GM23338 (cell line): ENCODE data around the gene MYCL. TPM values are rescaled to one million over a fixed set of nuclear protein-coding genes. Genes with fewer than 3 reads are reported as not detected.

Source experiments
- ATAC-seq: fragments of 200-7000 bp; cut with Tn5 transposase; 3 replicates; pipeline ENCODE4 v1.9.1; 2020
- DNase-seq: peaks from one replicate; pipeline ENCODE4 v3.0.0-alpha.2; 2015; ENCODE audit warnings: low spot score
- H2AFZ ChIP-seq: fragments of 200-600 bp; sonication (generic); 2 replicates; pipeline ENCODE4 v1.8.0; 2016; ENCODE audit warnings: antibody characterized with exemption, mild to moderate bottlenecking, moderate library complexity
- H3F3A ChIP-seq: fragments of 200-600 bp; sonication (generic); replicated peaks from 2 replicates; pipeline ENCODE4 v1.8.0; 2017; ENCODE audit warnings: antibody characterized with exemption, mixed run types, low read depth
- H3K27ac ChIP-seq: fragments of 200-600 bp; sonication (generic); 2 replicates; pipeline ENCODE4 v1.6.1; 2016; ENCODE audit warnings: low read depth
- H3K27me3 ChIP-seq: fragments of 200-600 bp; sonication (generic); 2 replicates; pipeline ENCODE4 v1.8.0; 2016; ENCODE audit warnings: mild to moderate bottlenecking, mixed run types, moderate library complexity; ENCODE audit not compliant: insufficient read depth
- H3K36me3 ChIP-seq: fragments of 200-600 bp; sonication (generic); 2 replicates; pipeline ENCODE4 v1.8.0; 2016; ENCODE audit warnings: mild to moderate bottlenecking; ENCODE audit not compliant: insufficient read depth
- H3K4me1 ChIP-seq: fragments of 200-600 bp; sonication (generic); 2 replicates; pipeline ENCODE4 v1.8.0; 2016; ENCODE audit warnings: mild to moderate bottlenecking, moderate library complexity; ENCODE audit not compliant: insufficient read depth
- H3K4me2 ChIP-seq: fragments of 200-600 bp; sonication (generic); 2 replicates; pipeline ENCODE4 v1.7.1; 2017; ENCODE audit warnings: mixed run types
- H3K4me3 ChIP-seq: fragments of 200-600 bp; sonication (generic); 2 replicates; pipeline ENCODE4 v1.6.1; 2016; ENCODE audit warnings: mixed run types
- H3K79me2 ChIP-seq: fragments of 200-600 bp; sonication (generic); replicated peaks from 2 replicates; pipeline ENCODE4 v1.8.0; 2017; ENCODE audit warnings: mild to moderate bottlenecking; ENCODE audit not compliant: insufficient read depth
- H3K9me2 ChIP-seq: fragments of 200-600 bp; sonication (generic); 2 replicates; pipeline ENCODE4 v1.8.0; 2017; ENCODE audit not compliant: insufficient read depth
- H4K20me1 ChIP-seq: fragments of 200-600 bp; sonication (generic); replicated peaks from 2 replicates; pipeline ENCODE4 v1.8.0; 2017; ENCODE audit warnings: mild to moderate bottlenecking; ENCODE audit not compliant: insufficient read depth
- H3K27ac Mint-ChIP-seq: 2 replicates; pipeline ENCODE4 v1.8.0; 2020; ENCODE audit warnings: inconsistent platforms, mild to moderate bottlenecking, moderate library complexity, mixed read lengths
- H3K27me3 Mint-ChIP-seq: 3 replicates; pipeline ENCODE4 v1.8.0; 2022; ENCODE audit warnings: low read depth, mild to moderate bottlenecking, moderate library complexity, mixed read lengths, inconsistent platforms; ENCODE audit not compliant: insufficient read depth, poor library complexity
- H3K36me3 Mint-ChIP-seq: 3 replicates; pipeline ENCODE4 v1.8.0; 2021; ENCODE audit warnings: low read depth, mild to moderate bottlenecking, inconsistent platforms, moderate library complexity, mixed read lengths
- H3K4me1 Mint-ChIP-seq: 3 replicates; pipeline ENCODE4 v1.8.0; 2020; ENCODE audit warnings: mild to moderate bottlenecking, inconsistent platforms, mixed read lengths
- H3K4me3 Mint-ChIP-seq: 3 replicates; pipeline ENCODE4 v1.8.0; 2021; ENCODE audit warnings: moderate library complexity, mild to moderate bottlenecking, inconsistent platforms, mixed read lengths
- H3K9me3 Mint-ChIP-seq: 3 replicates; pipeline ENCODE4 v1.8.0; 2020; ENCODE audit warnings: moderate library complexity, mild to moderate bottlenecking, inconsistent platforms, mixed read lengths
- CREB1 ChIP-seq: fragments of 250-450 bp; sonication (Bioruptor Pico); IDR thresholded peaks from 2 replicates; pipeline ENCODE4 v1.5.0; 2020; ENCODE audit warnings: low read depth, mild to moderate bottlenecking, moderate library complexity
- CTCF ChIP-seq, 2 experiments: fragments of 200-600 bp in 1 of 2; sonication (generic) in 1 of 2; conservative IDR thresholded peaks; 2 replicates each; pipeline versions ENCODE4 v1.5.1 to v1.6.1; 2016 to 2017; ENCODE audit warnings: antibody characterized with exemption in 2 of 2, low read depth in 2 of 2, mild to moderate bottlenecking in 2 of 2, moderate library complexity in 1 of 2
- EZH2phosphoT487 ChIP-seq: fragments of 200-600 bp; sonication (generic); IDR thresholded peaks from one replicate; pipeline ENCODE4 v1.8.1; 2018; ENCODE audit warnings: antibody characterized with exemption; ENCODE audit not compliant: unreplicated experiment
- JUNB ChIP-seq: IDR thresholded peaks from one replicate; pipeline ENCODE4 v1.6.1; 2016; ENCODE audit warnings: antibody characterized with exemption; ENCODE audit not compliant: unreplicated experiment
- NANOG ChIP-seq: IDR thresholded peaks from 2 replicates; pipeline ENCODE4 v1.6.1; 2016; ENCODE audit warnings: antibody characterized with exemption, borderline replicate concordance
- STAT1 ChIP-seq: IDR thresholded peaks from one replicate; pipeline ENCODE4 v1.6.1; 2016; ENCODE audit warnings: antibody characterized with exemption; ENCODE audit not compliant: unreplicated experiment
- ZNF114 ChIP-seq: fragments of 250-450 bp; sonication (Bioruptor Pico); IDR thresholded peaks from 2 replicates; pipeline ENCODE4 v1.5.0; 2020; ENCODE audit warnings: mild to moderate bottlenecking, moderate library complexity
- ZNF462 ChIP-seq: fragments of 250-450 bp; sonication (Bioruptor Pico); IDR thresholded peaks from 2 replicates; pipeline ENCODE4 v1.5.0; 2020; ENCODE audit warnings: mild to moderate bottlenecking, moderate library complexity
- polyA plus RNA-seq: library from polyadenylated mRNA; unstranded; fragments of >200 nt; fragmentation: Nextera tagmentation; extraction: Ambion mirVana; gene quantifications from 2 replicates; pipeline ENCODE4 v1.2.1, GENCODE V29; 2016
- total RNA-seq: library from RNA; depleted of rRNA; stranded (reverse); fragments of >200 nt; shearing (Covaris generic); gene quantifications from 2 replicates; pipeline ENCODE4 v1.2.3, GENCODE V29; 2014

The MYCL gene
- total and polyA plus RNA-seq, 2 experiments from 2014 or later = 8.2 to 41.1 TPM

GRCh38 chr1:39940980-39941871 is 39.5 kb upstream of the MYCL start (continued):
- TF ChIP-seq CTCF (conservative IDR thresholded peaks at IDR 0.05; ENCODE audit: low read depth in 2 of 2) (no peak), NANOG (no peak), JUNB (no peak), EZH2phosphoT487 (no peak), ZNF114 (CRISPR knock-in tag) (no peak), CREB1 (CRISPR knock-in tag) (no peak), STAT1 (no peak)

GRCh38 chr1:39940253-39940652 is 38.5 kb upstream of the MYCL start:
- H3K79me2 ChIP-seq = no peaks in the 10 kb centered on the region

More at GRCh38 chr1:39940253-39940652, 38.5 kb upstream of the MYCL start:
- H3K4me3 Mint-ChIP-seq = no peak overlapping the region
- H3K36me3 Mint-ChIP-seq = no peaks in the 10 kb centered on the region
- no peak overlapping the region for H3K4me2 ChIP-seq
- no peak overlapping the region for H3K27ac ChIP-seq
- no peak overlapping the region for H3K4me3 ChIP-seq
- no peak overlapping the region for H3K27ac Mint-ChIP-seq
- H3K36me3 ChIP-seq = no peaks in the 10 kb centered on the region
- H3F3A ChIP-seq = no peaks in the 10 kb centered on the region
- no peaks in the 10 kb centered on the region for H3K27me3 ChIP-seq
- 0 out of 2 replicates have a peak, but pooled peaks cover 5% of the 10 kb centered on the region for H3K9me2 ChIP-seq
- H3K9me3 Mint-ChIP-seq = no peaks in the 10 kb centered on the region; the same call in 2 of the 3 replicates
- peaks cover 10% of the 10 kb centered on the region for H3K27me3 Mint-ChIP-seq
- no peaks in the 10 kb centered on the region for H4K20me1 ChIP-seq
- TF ChIP-seq ZNF462 (no peak), JUNB (no peak)
- ATAC-seq = no peak
- H3K4me1 Mint-ChIP-seq = peaks cover 13% of the 10 kb centered on the region
- DNase-seq = no peak
- H3K4me1 ChIP-seq = peaks cover 15% of the 10 kb centered on the region
- no peak overlapping the region for H2AFZ ChIP-seq
